Hepatocyte (in vitro differentiated cells): ENCODE measurements around the gene NR6A1.

Source experiments
- CTCF ChIP-seq: fragments of 200-600 bp; sonication (generic); IDR thresholded peaks from 2 replicates; pipeline ENCODE4 v1.5.1; 2016; ENCODE audit warnings: antibody characterized with exemption, mild to moderate bottlenecking; ENCODE audit not compliant: poor library complexity
- EZH2 ChIP-seq: fragments of 200-600 bp; sonication (generic); IDR thresholded peaks from 2 replicates; pipeline ENCODE4 v1.6.1; 2016; ENCODE audit warnings: antibody characterized with exemption, mild to moderate bottlenecking, borderline replicate concordance
- EZH2phosphoT487 ChIP-seq: fragments of 200-600 bp; sonication (generic); IDR thresholded peaks from one replicate; pipeline ENCODE4 v1.6.1; 2018; ENCODE audit warnings: antibody characterized with exemption, mild to moderate bottlenecking, low read depth, moderate library complexity; ENCODE audit not compliant: unreplicated experiment, severe bottlenecking

- no peak for TF ChIP-seq EZH2
- TF ChIP-seq CTCF = no peak
- TF ChIP-seq EZH2phosphoT487 = no peak
Observed at GRCh38 chr9:124470726-124471125, 300.4 kb downstream of the NR6A1 start.
